Fibroblast of lung (primary cell): ENCODE measurements around the gene SPIN1.

Experiments
- CTCF ChIP-seq, 2 donors: IDR thresholded peaks in 1 of 2; conservative IDR thresholded peaks in 1 of 2; 1 replicate in 1 of 2; 2 replicates in 1 of 2; pipeline ENCODE4 v1.5.1; 2011 to 2012; ENCODE audit warnings: low read length in 2 of 2, control low read depth in 1 of 2, inconsistent platforms in 1 of 2, low read depth in 1 of 2, mild to moderate bottlenecking in 1 of 2
- EZH2 ChIP-seq: IDR thresholded peaks from 2 replicates; pipeline ENCODE4 v1.5.1; 2012; ENCODE audit warnings: low read length, control low read depth, mild to moderate bottlenecking; ENCODE audit errors: missing control alignments

DNA sequence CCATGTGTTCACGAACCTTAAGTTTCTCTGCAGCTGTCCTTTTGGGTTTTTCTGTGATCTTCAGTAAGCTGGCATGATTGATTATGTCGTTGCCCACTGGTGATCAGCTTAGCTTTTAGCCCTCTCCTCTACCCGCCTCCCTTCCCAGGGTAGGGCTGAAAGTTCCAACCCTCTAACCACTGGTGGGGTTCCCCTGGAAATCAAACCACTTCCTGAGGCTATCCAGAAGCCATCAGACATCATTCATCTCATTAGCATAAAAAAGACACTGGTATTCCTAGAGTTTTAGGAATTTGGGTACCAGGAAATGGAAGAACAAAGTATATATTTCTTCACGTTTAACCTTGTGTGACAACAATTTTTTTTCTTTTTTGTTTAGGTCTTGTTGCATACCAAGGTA, 29.8 kb downstream of the SPIN1 start:
- TF ChIP-seq CTCF (conservative IDR thresholded peaks at IDR 0.05 in 1 of 2, IDR thresholded peaks at IDR 0.05 in 1 of 2; ENCODE audit: low read depth in 1 of 2, low read length in 2 of 2) (no peak), EZH2 (no peak)
